GM23248 (cell line): ENCODE measurements around the gene SLC25A34. TPM values are rescaled to one million over a fixed set of nuclear protein-coding genes. Genes with fewer than 3 reads are reported as not detected.

ENCODE experiments used
- DNase-seq: peaks from one replicate; pipeline ENCODE4 v3.0.0-alpha.2; 2015
- H2AFZ ChIP-seq: fragments of 200-600 bp; sonication (generic); 2 replicates; pipeline ENCODE4 v1.6.1; 2016; ENCODE audit warnings: antibody characterized with exemption
- H3F3A ChIP-seq: fragments of 200-600 bp; sonication (generic); 2 replicates; pipeline ENCODE4 v1.6.1; 2016; ENCODE audit warnings: mild to moderate bottlenecking, antibody characterized with exemption, mixed run types; ENCODE audit not compliant: insufficient read depth
- H3K27ac ChIP-seq: fragments of 200-600 bp; sonication (generic); 2 replicates; pipeline ENCODE4 v1.5.1; 2016; ENCODE audit warnings: mild to moderate bottlenecking
- H3K27me3 ChIP-seq: fragments of 200-600 bp; sonication (generic); replicated peaks from 2 replicates; pipeline ENCODE4 v1.6.1; 2016; ENCODE audit warnings: mild to moderate bottlenecking; ENCODE audit not compliant: insufficient read depth
- H3K36me3 ChIP-seq: fragments of 200-600 bp; sonication (generic); 2 replicates; pipeline ENCODE4 v1.6.1; 2016; ENCODE audit warnings: low read depth, mild to moderate bottlenecking
- H3K4me1 ChIP-seq: fragments of 200-600 bp; sonication (generic); 2 replicates; pipeline ENCODE4 v1.6.1; 2016; ENCODE audit warnings: mild to moderate bottlenecking; ENCODE audit not compliant: insufficient read depth
- H3K4me2 ChIP-seq: fragments of 200-600 bp; sonication (generic); one replicate; pipeline ENCODE4 v1.6.1; 2016; ENCODE audit warnings: mild to moderate bottlenecking; ENCODE audit not compliant: unreplicated experiment
- H3K4me3 ChIP-seq: fragments of 200-600 bp; sonication (generic); 2 replicates; pipeline ENCODE4 v1.5.1; 2016; ENCODE audit warnings: mild to moderate bottlenecking
- H3K79me2 ChIP-seq: fragments of 200-600 bp; sonication (generic); 2 replicates; pipeline ENCODE4 v1.6.1; 2016; ENCODE audit warnings: mild to moderate bottlenecking; ENCODE audit not compliant: insufficient read depth
- H3K9ac ChIP-seq: fragments of 200-600 bp; sonication (generic); 2 replicates; pipeline ENCODE4 v1.6.1; 2016; ENCODE audit warnings: mild to moderate bottlenecking
- H3K9me2 ChIP-seq: fragments of 200-600 bp; sonication (generic); 2 replicates; pipeline ENCODE4 v1.6.1; 2016; ENCODE audit warnings: mixed run types, mild to moderate bottlenecking, moderate library complexity; ENCODE audit not compliant: insufficient read depth
- H3K9me3 ChIP-seq: fragments of 200-600 bp; sonication (generic); one replicate; pipeline ENCODE4 v1.6.1; 2017; ENCODE audit warnings: low read depth
- H4K20me1 ChIP-seq: fragments of 200-600 bp; sonication (generic); 2 replicates; pipeline ENCODE4 v1.6.0; 2016; ENCODE audit not compliant: insufficient read depth
- EZH2 ChIP-seq: fragments of 200-600 bp; sonication (generic); IDR thresholded peaks from 2 replicates; pipeline ENCODE4 v1.6.1; 2018; ENCODE audit warnings: antibody characterized with exemption, mild to moderate bottlenecking; ENCODE audit not compliant: insufficient read depth, poor library complexity, severe bottlenecking
- EZH2phosphoT487 ChIP-seq: fragments of 200-600 bp; sonication (generic); IDR thresholded peaks from 2 replicates; pipeline ENCODE4 v1.6.1; 2018; ENCODE audit warnings: antibody characterized with exemption, moderate library complexity, mild to moderate bottlenecking, low read depth; ENCODE audit not compliant: insufficient read depth
- WGBS, 2 experiments: methylation state at CpG; one replicate each; pipeline ENCODE4 v1.1.6; 2015 to 2017; ENCODE audit warnings: low lambda C conversion rate in 2 of 2, low coverage in 1 of 2; ENCODE audit errors: missing lambda C conversion rate in 2 of 2; 5-methylcytosine and 5-hydroxymethylcytosine counted together
- in situ Hi-C: fragments of 300-500 bp; cut with MboI; formaldehyde crosslinking; loops from 2 replicates; pipeline ENCODE4 v1.15.0; 2020
- polyA plus RNA-seq: library from polyadenylated mRNA; unstranded; fragments of >200 nt; fragmentation: Nextera tagmentation; extraction: Ambion mirVana; gene quantifications from 2 replicates; pipeline ENCODE4 v1.2.1, GENCODE V29; 2016
- total RNA-seq: library from RNA; depleted of rRNA; stranded (reverse); fragments of >200 nt; shearing (Covaris generic); gene quantifications from 2 replicates; pipeline ENCODE4 v1.2.3, GENCODE V29; 2014

The SLC25A34 gene
- total and polyA plus RNA-seq, 2 experiments from 2014 or later, result 0.20 to 0.54 TPM

DNA sequence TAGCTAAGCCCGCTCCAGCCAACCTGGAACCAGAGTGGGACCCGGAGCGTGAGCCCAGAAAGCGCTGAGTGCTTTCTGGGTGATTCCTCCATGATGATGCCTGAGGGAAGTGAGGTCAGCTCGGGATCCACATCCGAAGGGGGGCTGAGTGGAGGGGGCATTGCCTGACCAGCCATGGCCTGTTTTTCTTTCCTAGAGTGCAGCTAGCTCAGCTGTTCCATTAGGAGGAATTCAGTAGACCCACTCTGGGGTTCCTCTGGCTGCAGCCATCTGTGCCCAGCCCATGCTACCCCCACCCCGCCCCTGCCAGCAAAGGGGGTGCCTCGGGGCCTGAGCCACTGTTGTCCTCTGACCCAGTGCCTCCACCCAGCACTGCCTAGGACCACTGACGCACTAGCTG, 9.6 kb upstream of the SLC25A34 start:
- TF ChIP-seq EZH2, result no peak
- no peak for TF ChIP-seq EZH2phosphoT487
- in situ Hi-C loops, result no loop called here
- H3K36me3 ChIP-seq, result no peaks in the 10 kb centered on the region; the same call in 1 of the 2 replicates
- no peak overlapping the region for H3K4me3 ChIP-seq
- H3K9me2 ChIP-seq, result no peaks in the 10 kb centered on the region
- no peaks in the 10 kb centered on the region for H3K79me2 ChIP-seq
- H3K9me3 ChIP-seq, result no peaks in the 10 kb centered on the region
- H3F3A ChIP-seq, result no peaks in the 10 kb centered on the region
- no peak for DNase-seq
- 93 to 94% methylated on average over 9 of the region's 9 CpGs for whole genome bisulfite sequencing, 2 experiments
- H2AFZ ChIP-seq, result no peak overlapping the region
- no peak overlapping the region for H3K9ac ChIP-seq
- H3K4me1 ChIP-seq, result no peaks in the 10 kb centered on the region
- H3K27ac ChIP-seq, result no peak overlapping the region
- no peaks in the 10 kb centered on the region for H4K20me1 ChIP-seq
- H3K4me2 ChIP-seq, result no peak overlapping the region
- H3K27me3 ChIP-seq, result no peaks in the 10 kb centered on the region

DNA sequence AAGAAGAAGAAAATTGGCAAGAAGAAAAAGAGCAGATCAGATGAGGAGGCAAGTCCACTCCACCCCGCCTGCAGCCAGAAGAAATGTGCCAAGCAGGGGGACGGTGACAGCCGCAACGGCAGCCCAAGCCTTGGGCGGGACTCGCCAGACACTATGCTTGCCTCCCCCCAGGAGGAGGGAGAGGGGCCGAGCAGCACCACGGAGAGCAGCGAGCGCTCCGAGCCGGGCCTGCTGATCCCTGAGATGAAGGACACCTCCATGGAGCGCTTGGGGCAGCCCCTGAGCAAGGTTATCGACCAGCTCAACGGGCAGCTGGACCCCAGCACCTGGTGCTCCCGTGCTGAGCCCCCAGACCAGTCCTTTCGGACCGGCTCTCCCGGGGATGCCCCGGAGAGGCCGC, 9.0 kb upstream of the SLC25A34 start:
- in situ Hi-C loops, result no loop called here
- WGBS, 2 experiments, result 86 to 88% methylated on average over 20 to 21 of the region's 21 CpGs

DNA sequence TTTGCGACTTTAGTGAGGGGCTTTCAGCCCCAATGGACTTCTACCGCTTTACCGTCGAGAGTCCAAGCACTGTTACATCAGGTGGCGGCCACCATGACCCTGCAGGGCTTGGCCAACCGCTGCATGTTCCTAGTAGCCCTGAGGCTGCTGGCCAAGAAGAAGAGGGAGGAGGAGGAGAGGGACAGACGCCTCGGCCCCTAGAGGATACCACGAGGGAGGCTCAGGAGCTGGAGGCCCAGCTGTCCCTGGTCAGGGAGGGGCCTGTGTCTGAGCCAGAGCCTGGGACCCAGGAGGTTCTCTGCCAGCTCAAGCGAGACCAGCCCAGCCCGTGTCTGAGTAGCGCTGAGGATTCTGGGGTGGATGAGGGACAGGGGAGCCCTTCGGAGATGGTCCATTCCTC, 8.6 kb upstream of the SLC25A34 start:
- 86 to 88% methylated on average over 13 of the region's 13 CpGs for WGBS, 2 experiments
- Histone ChIP-seq H3K9ac (no peak overlapping the region), H3K9me2 (no peaks in the 10 kb centered on the region), H3F3A (no peaks in the 10 kb centered on the region), H3K4me3 (no peak overlapping the region), H3K79me2 (no peaks in the 10 kb centered on the region), H3K4me2 (no peak overlapping the region), H2AFZ (no peak overlapping the region), H3K36me3 (no peaks in the 10 kb centered on the region; the same call in 1 of the 2 replicates), H4K20me1 (no peaks in the 10 kb centered on the region), H3K27ac (no peak overlapping the region), H3K27me3 (no peaks in the 10 kb centered on the region), H3K4me1 (no peaks in the 10 kb centered on the region), H3K9me3 (no peaks in the 10 kb centered on the region)
- DNase-seq, result no peak
- in situ Hi-C loops, result no loop called here
- TF ChIP-seq EZH2 (no peak), EZH2phosphoT487 (no peak)

More for the DNA sequence above, 9.0 kb upstream of the SLC25A34 start:
- TF ChIP-seq EZH2 (no peak), EZH2phosphoT487 (no peak)
- Histone ChIP-seq H3K4me3 (no peak overlapping the region), H3K9me3 (no peaks in the 10 kb centered on the region), H4K20me1 (no peaks in the 10 kb centered on the region), H3K27ac (no peak overlapping the region), H3K36me3 (no peaks in the 10 kb centered on the region; the same call in 1 of the 2 replicates), H3K27me3 (no peaks in the 10 kb centered on the region), H3K4me1 (no peaks in the 10 kb centered on the region), H2AFZ (no peak overlapping the region), H3K9ac (no peak overlapping the region), H3K9me2 (no peaks in the 10 kb centered on the region), H3K79me2 (no peaks in the 10 kb centered on the region), H3K4me2 (no peak overlapping the region), H3F3A (no peaks in the 10 kb centered on the region)
- DNase-seq, result no peak

DNA sequence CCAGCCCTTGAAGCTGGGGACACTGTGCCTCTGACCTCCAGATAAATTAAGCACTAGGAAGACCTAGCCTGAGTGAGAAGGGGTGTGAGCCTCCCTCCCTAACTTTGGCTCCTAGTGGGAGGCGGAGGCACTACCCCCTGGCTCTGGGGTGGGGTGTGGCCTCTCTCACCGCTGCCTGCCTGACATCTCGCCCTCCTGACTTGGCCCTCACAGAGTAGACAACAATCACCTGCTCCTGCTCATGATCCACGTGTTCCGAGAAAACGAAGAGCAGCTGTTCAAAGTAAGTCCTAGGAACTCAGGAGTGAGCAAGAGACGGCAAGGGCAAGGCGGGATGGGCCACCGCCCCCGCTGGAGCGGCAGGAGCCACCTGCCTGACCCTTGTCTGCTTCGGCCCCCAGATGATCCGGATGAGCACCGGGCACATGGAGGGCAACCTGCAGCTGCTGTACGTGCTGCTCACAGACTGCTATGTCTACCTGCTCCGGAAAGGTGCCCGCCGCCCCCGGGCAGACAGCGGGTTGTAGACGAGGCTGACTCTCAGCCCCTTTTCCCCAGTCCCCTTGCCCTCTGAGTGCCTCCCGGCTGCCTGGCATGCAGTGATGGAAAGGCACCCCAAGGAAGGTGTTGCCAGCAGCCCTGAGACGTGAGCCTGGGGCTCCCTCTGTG, 8.1 kb upstream of the SLC25A34 start:
- Histone ChIP-seq H3K9me3 (no peaks in the 10 kb centered on the region), H3K4me3 (no peak overlapping the region), H4K20me1 (no peaks in the 10 kb centered on the region), H3K9me2 (no peaks in the 10 kb centered on the region), H3K27ac (no peak overlapping the region), H2AFZ (no peak overlapping the region), H3K27me3 (no peaks in the 10 kb centered on the region), H3K36me3 (no peaks in the 10 kb centered on the region; the same call in 1 of the 2 replicates), H3K9ac (no peak overlapping the region), H3F3A (no peaks in the 10 kb centered on the region), H3K79me2 (no peaks in the 10 kb centered on the region), H3K4me1 (no peaks in the 10 kb centered on the region), H3K4me2 (no peak overlapping the region)
- no peak for DNase-seq
- 93% methylated on average over 23 of the region's 23 CpGs for WGBS, 2 experiments
- no peak for TF ChIP-seq EZH2
- no peak for TF ChIP-seq EZH2phosphoT487
- in situ Hi-C loops, result no loop called here
